HG02884 (cell line): ENCODE measurements around the gene PRSS21.

Experiments
- ATAC-seq: cut with Tn5 transposase; IDR thresholded peaks from one replicate; pipeline ENCODE4 v1.9.1; 2021; ENCODE audit warnings: mild to moderate bottlenecking, moderate library complexity; ENCODE audit not compliant: unreplicated experiment

PRSS21 gene

DNA sequence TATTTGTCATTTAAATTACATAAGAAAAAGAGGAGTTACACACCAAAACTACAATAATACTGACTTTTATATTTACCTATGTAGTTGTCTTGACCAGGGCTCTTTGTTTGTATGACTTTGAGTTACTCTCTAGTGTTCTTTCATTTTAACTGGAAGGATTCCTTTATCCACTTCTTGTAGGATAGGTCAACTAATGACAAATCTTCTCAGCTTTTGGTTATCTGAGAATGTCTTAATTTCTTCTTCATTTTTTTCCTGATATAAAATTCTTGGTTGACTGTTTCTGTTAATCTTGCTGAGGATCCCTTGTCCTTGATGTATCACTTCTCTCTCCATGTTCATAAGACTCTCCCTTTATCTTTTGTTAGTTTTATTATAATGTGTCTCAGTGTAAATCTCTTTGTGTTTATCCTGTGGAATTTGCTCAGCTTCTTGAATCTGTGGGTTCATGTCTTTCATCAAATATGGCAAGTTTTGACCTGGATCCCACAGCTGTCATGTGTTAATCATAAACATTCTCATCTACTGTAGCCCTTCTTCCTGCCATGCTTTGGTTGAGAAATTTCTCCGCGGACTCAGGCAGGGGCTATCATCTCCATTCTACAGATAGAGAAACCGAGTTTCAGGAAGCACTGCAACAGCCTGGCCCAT, 13.4 kb upstream of the PRSS21 start:
- ATAC-seq = no peak

DNA sequence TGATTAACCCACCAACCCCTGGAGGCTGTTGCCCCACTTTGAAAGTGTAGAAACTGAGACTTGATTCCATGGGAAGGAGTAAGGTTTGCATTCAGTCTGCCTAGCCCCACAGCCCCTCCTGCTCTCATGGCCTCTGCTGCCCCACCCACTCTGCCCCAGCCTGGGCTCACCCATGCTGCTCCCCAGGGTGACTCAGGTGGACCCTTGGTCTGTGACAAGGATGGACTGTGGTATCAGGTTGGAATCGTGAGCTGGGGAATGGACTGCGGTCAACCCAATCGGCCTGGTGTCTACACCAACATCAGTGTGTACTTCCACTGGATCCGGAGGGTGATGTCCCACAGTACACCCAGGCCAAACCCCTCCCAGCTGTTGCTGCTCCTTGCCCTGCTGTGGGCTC, 12.3 kb upstream of the PRSS21 start:
- no peak for ATAC-seq

DNA sequence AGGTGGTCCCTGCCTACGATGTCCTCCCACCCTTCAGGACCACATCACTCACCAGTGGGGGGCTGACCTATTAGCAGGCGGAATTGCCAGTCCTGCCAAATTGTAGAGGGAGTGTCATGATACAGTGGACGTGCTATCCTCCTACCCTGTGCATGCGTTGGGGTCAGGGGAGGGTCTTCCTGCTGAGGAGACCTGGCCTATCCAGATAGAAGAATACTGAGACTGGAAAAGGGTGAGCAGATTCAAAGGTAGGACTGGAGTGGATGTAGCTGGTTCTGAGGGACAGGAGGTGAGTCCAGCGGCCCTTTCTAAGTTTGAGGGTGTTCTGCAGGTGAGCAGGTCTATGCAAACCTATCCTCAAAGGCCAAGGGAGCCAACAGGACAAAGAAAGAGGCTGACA, 10.8 kb upstream of the PRSS21 start:
- no peak for ATAC-seq

DNA sequence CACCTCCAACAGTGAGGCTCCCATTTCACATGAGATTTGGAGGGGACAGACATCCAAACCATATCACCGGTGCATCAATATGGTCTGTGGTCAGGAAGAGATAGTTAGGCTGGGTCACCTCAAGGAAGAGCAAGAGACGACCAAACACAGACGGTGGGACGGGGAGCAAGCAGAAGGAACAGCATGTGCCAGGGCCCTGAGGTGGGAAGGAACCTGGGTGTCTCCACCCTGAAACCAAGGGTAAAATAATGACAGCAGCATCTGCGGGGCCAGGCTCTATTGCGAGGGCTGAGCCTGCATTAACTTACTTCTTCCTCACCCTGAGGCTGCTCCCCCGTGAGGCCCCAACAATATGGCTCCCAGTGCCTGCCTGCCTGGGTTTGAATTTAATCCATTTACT, 8.9 kb upstream of the PRSS21 start:
- no peak for ATAC-seq

DNA sequence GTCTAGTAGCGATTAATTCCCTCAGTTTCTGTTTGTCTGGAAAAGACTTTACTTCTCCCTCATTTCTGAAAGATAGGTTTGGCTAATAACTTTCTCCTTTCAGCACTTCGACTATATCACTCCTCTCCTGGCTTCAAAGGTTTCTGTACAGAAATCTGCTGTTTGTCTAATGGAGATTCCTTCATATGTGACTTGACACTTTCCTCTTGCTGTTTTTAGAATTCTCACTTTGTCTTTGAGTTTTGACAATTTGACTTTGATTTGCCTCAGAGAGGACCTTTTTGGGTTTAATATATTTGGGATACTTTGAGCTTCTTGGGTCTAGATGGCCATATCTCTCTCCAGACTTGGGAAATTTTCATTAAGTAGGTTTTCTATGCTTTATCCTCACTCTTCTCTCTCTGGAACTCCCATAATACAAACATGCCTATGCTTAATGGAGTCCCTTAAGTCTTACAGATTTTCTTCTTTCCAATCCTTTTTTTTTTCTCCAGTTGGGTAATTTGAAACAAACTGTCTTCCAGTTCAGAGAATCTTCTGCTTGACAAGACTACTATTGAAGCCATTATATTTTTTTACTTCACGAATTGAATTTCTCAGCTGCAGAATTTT, 7.8 kb upstream of the PRSS21 start:
- ATAC-seq = no peak

DNA sequence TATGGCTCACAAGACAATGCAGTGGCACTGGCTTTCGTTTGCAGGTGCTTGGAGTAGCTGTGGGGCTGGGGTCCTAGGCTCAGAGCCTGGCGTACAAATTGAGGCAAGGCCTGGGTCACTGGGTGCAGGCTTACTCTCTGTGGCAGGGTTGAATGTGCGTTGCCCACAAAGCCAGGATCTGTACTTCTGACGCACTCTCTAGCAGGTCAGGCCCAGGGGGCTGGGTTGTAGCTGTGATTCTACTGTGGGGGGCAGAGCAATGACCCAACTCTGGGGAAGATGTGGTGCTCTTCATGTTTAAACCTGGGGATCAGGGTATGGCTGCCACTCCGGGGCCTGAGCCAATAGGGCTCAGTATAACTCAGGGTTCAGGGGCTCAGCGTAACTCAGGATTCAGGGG, 6.4 kb upstream of the PRSS21 start:
- ATAC-seq = no peak

DNA sequence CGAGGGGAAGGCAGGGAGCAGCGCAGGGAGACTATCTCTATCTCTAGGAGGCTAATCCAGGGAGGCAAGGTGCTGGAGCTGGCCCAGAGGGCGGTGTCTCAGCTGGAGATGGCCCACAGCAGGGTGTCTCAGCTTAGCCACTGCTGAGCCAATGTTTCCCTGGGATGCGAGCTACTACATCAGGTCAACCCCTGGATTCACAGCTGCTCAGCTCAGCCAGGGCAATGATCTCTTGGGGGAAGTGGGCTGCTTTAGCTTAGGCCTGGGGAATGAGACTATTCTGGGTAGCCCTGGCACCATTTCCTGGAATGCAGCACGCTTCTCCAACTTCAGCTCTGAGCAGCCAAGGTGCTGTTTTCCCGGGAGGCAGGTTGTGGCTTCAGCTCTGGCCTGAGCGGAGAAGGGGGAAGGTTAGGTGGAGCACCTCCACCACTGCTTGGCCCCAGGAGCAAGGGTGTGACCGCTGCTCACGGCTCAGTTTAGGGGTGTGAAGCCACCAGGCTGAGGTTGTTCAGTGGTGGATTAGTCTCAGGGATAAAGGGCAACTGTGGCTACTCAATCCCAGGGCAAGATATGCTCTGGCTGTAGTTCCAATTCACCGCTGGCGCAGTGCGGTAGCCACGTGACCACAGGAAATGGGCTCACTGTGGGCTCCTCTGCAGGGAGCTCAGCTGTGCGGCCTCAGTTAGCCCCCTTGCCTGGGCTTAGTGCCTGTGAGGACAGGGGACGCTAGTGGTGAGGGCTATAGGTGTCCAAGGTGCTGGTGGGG, 5.2 kb upstream of the PRSS21 start:
- ATAC-seq = no peak

DNA sequence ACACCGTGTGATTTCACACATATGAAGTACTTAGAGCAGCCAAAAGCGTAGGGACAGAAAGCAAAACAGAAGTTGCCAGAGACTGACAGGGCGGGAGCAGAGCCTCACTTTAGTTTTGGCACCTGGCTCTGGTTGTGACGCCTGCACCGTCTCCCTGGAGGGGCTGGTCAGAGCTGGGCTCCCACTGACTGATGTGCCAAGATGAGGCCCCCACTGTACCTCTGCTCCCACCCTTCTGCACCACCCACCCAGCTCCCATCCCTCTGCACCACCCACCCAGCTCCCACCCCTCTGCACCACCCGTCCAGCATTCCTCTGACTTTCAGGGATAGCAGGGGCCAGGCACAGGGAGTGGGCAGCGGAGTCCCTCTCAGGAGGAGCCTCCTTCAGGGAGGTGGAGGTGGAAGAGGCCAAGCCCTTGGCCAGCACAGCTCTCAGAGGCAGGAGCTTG, 3.2 kb upstream of the PRSS21 start:
- no peak for ATAC-seq

DNA sequence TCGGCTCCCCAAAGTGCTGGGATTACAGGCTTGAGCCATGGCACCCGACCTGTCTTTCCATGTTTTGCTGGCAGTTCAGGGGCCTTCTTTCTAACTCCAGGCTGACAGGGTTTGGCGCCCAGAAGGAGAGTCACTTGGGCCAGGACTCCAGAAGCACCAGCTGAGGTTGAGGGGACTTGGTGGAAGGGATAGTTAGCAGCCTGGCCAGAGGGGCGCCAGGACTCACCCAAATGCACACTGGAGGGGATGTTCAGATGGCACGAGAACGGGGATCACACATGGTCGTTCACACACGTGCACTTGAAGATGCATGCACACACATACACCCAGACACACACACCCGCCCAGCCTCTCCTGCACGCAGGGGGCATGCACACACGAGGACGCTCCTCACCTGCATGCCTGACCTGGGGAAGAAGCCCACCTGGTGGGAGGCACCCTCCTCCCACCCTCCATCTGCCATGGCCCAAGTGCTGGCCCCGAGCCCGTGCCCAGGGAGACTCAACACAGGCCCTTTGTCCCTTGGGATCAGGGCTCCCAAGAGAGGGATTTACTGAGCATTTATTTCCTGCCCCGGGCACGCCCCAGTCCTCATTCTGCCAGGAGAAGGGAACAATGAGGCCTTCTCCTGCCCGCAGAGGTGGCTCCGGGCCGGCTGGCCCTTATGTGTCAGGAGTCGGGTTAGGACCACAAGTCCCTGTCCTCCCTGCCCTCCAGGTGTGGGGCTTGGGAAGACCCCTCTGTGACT, 2.3 kb upstream of the PRSS21 start:
- ATAC-seq = no peak

DNA sequence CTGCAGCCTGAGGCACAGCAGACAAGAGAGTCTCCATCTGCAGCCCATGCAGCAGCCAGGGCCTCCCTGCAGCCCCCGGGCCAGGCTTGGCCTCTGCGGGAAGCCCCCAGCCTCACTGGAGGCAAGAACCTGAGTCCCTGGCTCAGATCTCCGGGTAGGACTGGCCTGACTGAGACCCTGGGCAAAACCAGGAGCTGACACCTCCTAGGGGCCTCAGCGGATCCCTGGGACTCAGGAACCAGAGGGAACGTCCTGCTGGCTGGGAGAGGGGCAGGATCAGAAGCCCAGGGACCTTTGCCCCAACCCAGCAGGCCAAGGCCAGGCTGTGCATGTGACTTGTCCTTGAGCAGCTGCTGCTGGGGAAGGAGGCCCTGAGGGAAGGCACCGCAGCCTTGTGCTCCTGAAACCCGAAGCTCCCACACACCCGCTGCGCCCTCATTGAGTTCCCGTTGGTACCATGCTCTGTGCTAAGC, 1.7 kb upstream of the PRSS21 start:
- no peak for ATAC-seq

DNA sequence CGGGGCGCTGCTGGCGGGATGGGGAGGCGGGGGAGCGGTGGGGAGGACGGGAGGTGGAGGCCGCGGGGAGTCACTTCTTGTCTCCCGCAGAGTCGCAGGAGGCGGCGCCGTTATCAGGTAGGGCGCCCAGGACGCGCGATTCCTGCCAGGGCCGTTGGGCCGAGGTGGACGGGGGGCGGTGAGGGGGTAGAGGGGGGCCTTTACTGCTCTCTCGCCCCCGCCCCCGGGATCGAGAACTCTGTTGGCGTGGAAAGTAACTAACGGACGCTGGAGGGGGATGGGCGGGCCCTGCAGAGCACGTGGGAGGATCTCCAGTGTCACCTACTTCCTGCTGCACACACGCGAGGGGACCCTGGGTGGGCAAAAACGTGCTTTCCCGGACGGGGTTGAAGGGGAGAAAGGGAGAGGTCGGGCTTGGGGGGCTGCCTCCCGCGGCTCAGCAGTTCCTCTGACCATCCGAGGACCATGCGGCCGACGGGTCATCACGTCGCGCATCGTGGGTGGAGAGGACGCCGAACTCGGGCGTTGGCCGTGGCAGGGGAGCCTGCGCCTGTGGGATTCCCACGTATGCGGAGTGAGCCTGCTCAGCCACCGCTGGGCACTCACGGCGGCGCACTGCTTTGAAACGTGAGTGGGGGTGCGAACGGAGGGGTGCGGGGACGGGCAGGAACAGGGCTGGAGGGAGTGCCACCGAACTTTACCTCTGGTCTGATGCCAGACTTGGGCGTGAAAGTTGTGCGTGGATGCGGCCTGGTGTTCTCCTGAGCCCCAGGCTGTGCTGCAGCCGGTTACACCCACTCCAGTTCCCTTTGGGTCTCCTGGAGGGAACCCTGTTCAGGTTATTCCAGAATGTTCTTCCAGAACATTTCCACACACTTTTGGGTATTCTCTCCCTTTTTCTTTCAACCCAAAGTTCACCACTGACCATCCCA, 569 bp downstream of the PRSS21 start:
- no peak for ATAC-seq

DNA sequence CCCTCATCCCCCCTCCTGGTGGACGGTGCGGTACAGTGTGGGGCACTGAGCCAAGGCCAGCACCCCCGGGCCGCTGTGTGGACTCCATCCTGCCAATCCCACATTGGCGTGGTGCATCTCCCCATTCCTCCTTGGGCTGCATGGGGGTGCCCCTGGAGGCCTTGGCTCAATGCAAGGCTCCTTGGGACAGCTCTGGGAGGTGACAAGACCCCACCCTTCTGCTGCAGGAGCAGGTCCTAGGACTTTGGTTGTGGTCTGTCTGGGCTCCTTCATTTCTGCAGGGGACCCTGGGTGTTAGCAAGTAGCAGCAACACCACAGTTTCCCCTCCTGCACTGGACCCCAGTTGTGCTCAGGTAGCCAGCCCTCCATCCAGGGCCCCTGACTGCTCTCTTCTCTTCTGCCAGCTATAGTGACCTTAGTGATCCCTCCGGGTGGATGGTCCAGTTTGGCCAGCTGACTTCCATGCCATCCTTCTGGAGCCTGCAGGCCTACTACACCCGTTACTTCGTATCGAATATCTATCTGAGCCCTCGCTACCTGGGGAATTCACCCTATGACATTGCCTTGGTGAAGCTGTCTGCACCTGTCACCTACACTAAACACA, 1.3 kb downstream of the PRSS21 start:
- ATAC-seq = no peak

DNA sequence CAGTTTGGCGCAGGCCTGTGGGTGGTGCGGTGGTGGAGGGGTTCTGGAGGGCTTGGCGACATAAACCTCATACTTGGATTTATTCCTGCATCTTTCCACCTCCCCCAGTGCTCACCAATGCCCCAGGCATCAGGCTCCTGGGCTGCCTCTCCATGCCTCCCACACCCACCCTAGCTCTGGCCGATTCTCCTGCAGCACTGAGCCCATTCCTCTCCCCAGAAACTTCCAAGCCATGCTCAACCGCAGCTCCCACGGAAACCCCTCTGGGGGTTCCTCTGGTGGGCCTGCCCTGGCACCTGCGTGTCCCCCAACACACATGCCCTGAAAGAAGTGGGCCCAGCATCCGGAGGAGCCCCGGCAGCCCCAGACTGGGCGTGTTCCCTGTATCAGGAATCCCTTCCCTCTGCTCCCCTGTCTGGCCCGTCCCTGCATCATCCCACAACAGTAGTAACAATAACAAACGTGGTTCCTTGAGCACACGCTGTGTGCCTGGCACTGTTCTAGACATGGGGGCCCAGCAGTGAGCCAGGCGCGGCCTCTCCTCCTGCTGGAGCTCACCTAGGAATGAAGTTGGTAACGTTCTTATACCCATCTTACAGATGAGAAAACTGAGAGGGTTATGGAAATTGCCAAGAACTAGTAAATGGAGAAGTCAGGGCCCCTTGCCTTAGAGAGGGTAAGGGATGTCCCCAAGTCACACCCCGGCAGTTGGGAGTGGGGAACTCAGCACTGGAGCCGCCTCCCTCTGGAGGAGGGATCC, 2.3 kb downstream of the PRSS21 start:
- ATAC-seq = no peak

DNA sequence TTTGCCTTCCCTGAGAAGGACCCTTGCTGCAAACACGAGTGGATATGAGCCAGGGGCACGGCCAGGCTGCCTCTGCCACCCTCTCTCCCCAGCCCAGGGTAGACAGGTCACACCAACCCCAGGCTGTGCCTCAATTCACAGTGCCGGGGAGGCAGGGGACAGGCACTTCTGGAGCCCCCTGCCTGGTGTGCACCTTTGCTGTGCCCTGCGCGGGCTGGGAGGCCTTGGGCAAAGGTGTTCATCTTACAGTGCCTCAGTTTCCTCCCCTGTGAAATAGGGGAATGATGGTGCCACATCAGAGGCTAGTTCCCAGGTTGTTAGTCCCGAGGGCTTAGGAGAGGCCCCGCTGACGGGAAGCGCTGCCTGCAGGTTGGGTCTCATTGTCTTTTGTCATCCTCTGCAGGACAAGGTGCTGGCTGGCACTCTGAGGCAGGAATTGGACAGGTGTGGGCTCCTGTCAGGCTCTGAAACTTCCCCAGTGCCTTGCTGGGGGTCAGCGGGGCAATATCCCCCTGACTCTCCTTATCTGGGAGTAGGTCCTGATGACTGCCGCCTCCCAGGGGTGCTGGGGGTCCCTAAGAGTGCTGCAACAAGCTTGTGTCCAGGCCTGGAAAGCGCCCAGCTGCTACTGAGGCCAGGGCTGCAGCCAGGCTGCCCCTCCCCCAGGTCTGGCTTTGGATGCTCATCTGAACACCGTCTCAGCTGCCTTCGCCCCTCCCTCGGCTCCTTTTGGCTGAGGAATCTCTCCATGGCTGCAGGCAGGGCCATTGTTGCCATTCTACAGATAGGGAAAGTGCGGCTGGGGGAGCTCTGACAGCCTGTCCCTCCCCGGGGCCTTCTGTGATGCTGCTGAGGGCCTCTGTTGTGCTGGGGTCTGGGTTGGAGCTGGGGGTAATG, 3.1 kb downstream of the PRSS21 start:
- ATAC-seq = no peak

DNA sequence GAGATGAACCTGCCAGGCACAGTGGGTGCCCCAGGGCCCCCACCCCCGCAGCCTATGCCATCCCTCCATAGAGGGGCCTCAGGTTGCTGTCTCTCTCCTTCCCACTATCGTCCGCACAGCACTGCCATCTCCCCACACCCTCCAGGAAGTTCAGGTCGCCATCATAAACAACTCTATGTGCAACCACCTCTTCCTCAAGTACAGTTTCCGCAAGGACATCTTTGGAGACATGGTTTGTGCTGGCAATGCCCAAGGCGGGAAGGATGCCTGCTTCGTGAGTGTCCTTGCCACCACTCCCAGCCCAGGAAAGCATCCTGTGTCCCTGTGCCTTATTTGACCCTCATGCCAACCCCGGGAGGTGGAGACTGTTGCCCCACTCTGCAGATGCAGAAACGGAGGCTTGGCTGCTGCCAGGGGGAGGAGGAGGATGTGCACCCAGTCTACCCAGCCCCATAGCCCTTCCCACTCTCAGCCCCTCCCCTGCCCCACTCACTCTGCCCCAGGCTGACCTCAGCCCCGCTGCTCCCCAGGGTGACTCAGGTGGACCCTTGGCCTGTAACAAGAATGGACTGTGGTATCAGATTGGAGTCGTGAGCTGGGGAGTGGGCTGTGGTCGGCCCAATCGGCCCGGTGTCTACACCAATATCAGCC, 3.9 kb downstream of the PRSS21 start:
- ATAC-seq = no peak

DNA sequence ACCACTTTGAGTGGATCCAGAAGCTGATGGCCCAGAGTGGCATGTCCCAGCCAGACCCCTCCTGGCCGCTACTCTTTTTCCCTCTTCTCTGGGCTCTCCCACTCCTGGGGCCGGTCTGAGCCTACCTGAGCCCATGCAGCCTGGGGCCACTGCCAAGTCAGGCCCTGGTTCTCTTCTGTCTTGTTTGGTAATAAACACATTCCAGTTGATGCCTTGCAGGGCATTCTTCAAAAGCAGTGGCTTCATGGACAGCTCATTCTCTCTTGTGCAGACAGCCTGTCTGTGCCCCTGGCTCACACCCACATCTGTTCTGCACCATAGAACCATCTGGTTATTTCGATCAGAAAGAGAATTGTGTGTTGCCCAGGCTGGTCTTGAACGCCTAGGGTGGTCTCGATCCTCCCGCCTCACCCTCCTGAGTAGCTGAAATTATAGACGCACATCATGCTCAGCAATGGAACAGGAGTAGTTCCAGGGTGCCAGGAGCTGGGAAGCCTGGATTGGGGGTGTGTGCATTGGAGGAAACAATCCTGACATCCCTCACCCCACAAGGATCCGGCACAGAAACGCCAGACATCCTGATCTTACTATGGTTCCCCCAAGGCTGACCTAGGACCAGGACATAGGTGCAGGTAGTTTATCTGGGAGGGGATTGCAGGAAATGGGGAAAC, 4.6 kb downstream of the PRSS21 start:
- ATAC-seq = no peak

DNA sequence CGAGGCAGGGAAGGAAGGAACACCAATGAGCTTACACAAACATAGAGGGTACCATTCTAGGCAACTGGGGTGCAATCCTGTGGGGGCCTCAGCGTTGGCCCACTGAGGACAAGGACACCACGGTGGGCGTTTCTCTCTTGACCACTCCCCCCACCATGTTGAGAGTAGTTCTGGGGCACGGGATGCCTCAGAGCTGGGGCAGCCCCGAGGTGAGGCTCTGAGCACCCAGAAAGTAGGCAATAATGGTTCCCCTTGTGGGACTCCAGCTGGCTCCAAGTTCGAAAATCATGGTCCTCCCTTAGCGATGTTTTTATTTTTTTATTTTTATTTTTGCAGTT, 5.1 kb downstream of the PRSS21 start:
- no peak for ATAC-seq
